DLD1 (cell line): ENCODE results near the gene CHST4.
"Not testable (repeated sequence)": the region's sequence is repeated elsewhere in the genome, so short reads cannot be mapped to it uniquely, and the experiment has no call there.

Experiments
- in situ Hi-C: cut with HindIII; loops from 2 replicates; pipeline ENCODE4 v1.10.0; 2017; ENCODE audit warnings: low sequenced_read_pairs

Gene CHST4

GRCh38 chr16:71526111-71526631 lies at the start of gene CHST4:
Gene CHST4 (plus strand): TSS chr16:71526426. CDS start chr16:71536678, 10,252 bp downstream.
- in situ Hi-C loops, result no loop called here

DNA sequence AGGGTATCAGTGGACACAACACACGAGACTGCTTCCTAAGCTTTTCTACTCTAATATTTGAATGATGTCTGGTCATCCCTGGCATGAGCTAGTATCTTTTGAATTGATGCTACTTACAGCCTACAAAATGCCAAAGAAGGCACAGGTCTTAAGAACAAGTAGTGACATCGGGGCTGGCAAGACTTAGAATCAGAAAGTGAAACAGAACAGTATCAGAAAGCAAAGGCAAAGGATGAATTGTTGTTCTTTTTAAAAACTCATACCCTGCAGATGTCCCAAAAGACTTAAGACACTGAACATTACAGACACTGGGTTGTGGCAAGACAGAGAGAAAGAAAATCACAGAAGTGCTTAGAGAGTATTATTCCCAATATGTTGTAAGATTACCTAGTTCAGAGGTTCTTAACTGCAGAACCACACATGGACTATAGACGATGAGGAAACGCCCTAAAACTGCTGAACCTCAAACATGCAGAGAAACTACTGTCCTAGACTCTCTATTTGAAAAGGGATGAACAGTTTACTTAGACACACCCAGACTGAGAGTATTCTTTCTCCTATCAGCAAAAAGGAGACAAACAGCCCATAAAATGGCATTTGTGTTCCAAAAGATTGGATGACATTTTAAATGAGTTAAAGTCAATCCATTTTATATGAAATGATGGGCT lies 49.6 kb upstream of the CHST4 start:
- in situ Hi-C loops, result no loop called here

DNA sequence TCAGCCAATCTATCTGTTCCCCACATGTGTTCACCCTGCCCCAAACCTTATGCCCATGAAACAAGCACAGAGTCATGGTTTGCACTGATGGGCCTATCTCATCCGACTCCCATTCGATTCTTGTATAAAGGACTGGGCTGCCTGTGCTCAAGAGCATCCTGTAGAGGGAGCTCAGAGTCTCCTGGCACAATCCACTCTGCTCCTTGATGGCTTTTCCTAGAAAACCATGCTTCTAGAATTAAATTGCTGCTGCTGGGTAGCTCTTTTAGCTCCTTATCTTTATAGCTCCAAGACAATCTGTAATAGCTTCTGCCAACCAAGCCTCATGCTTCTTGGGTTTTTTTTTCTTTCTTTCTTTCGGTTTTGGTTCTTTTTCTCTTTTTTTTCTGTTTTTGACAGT lies 46.8 kb upstream of the CHST4 start:
- in situ Hi-C loops, result no loop called here

- in situ Hi-C loops, result loop anchor here (10.0 kb wide), 1 partner anchor 74 kb away; no protein-coding TSS in a partner anchor
These were observed 45.3 kb upstream of the CHST4 start for GRCh38 chr16:71480956-71481355.

DNA sequence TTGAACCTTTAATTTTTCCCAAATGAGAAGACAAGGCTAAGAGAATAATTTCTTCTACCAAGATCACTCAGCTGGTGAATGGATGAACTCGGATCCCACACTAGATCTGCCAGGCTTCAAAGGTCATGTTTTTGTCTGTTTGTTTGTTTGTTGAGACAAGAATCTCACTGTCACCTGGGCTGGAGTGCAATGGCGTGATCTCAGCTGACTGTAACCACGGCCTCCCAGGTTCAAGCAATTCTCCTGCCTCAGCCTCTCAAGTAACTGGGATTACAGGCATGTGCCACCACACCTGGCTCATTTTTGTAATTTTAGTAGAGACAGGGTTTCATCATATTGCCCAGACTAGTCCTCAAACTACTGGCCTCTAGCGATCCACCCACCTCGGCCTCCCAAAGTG lies 43.7 kb upstream of the CHST4 start:
- in situ Hi-C loops, result loop anchor here (10.0 kb wide), 1 partner anchor 72 kb away; no protein-coding TSS in a partner anchor

DNA sequence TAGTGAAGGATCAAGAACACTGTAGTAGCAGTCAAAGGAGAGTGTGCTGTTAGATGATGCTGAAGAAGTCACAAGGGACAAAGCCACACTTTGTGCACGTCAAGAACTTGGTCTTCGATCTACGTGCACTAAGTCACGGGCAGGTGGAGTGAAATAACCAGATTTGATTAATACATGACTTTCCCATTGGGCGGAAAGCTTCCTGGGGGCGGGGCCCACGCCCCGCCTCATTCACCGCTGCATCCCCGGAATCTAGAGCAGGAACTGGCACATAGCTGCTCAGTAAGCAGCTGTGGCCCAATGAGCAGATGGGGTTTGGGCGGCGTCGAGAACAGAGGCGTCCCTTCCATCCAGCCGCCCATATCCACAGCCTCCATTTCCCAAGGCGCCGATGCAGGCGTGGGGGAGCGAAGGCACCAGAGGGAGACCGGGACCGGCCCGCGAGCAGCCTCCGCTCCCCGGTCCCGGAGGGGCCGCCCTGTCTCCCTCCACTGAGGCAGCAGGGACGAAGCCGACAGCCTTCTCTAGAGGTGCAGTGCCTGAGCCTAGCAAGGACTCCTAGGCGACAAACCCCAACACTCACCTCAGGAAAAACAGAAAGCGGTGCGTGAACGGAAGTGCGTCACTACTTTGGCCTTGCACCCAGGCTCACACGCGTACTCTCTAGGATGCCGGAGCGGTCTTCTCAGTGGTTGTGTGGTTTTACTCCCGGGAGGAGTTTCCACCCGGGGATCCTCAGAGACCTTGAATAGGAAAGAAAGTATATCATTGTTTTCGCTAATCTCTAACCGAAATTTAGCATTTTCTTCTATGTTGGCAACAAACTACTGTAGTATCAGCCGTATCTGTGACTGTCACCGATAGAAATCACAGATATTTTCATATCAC lies 42.0 kb upstream of the CHST4 start:
- in situ Hi-C loops, result loop anchor here (10.0 kb wide), 1 partner anchor 71 kb away; no protein-coding TSS in a partner anchor

- in situ Hi-C loops, result loop anchor here (10.0 kb wide), 1 partner anchor 66 kb away; no protein-coding TSS in a partner anchor
These were observed 37.1 kb upstream of the CHST4 start, which contains the start of gene ZNF19 for GRCh38 chr16:71489122-71489521. Gene ZNF19 (minus strand): TSS chr16:71489324. CDS start chr16:71482114, 7,210 bp downstream.

- in situ Hi-C loops, result no loop called here
These were observed 35.9 kb upstream of the CHST4 start for GRCh38 chr16:71490361-71490760.

GRCh38 chr16:71491054-71491453 lies 35.2 kb upstream of the CHST4 start:
- in situ Hi-C loops, result no loop called here

- in situ Hi-C loops, result no loop called here
These were observed 33.4 kb upstream of the CHST4 start for GRCh38 chr16:71492786-71493185.

DNA sequence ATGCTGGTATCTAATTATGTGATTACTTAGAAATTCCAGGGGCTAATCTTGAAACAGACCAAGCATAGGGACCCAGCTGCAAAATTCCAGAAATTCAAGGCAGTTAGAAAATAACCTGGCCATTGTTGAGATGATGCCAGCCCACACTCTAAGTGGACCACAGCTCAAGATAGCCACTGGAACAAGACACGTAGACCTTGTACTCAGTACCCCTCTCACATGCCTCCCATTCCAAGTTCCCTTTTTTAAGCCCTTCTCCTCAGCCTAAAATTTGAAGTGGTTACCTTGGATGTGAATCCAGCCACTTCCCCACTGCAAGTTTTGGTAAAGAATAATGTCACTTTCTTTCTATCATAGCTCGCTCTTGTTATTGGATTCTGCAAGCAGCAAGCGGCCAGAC lies 33.0 kb upstream of the CHST4 start:
- in situ Hi-C loops, result no loop called here

DNA sequence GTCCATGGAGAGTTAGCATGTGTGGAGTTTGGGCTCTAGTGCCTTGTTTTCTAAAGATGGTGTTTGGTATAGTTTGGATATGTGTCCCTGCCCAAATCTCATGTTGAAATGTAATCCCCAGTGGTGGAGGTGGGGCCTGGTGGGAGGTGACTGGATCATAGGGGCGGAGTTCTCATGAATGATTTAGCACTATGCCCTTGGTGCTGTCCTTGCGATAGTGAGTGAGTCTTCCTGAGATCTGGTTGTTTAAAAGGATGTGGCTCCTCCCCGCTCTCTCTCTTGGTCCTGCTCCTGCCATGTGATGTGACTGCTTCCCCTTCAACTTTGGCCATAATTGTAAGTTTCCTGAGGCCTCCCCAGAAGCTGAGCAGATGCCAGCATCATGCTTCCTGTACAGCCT lies 28.2 kb upstream of the CHST4 start:
- in situ Hi-C loops, result no loop called here

GRCh38 chr16:71499775-71500364 lies 26.4 kb upstream of the CHST4 start:
- in situ Hi-C loops, result no loop called here

GRCh38 chr16:71500964-71501363 lies 25.3 kb upstream of the CHST4 start:
- in situ Hi-C loops, result no loop called here

DNA sequence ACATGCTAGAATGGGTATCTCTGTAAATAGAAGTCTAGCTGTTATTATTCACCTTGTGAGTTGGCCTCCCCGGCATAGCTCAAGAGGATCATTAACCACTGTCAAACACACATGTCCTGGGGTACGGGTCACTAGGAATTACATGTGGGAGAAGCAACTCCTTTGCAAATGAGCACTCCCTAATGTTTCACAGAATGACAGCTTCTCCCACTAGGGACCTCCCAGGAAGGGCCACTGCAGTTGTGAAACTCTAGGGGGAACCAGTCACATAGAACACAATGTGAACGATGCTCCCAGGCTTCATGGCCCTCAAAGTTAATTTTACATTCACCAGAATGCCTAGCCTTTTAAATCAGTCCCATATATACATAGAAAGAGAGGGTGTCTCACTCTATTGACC lies 24.7 kb upstream of the CHST4 start:
- in situ Hi-C loops, result no loop called here

- in situ Hi-C loops, result not testable (repeated sequence)
These were observed 22.2 kb upstream of the CHST4 start for GRCh38 chr16:71504051-71504450.

GRCh38 chr16:71504901-71505300 lies 21.3 kb upstream of the CHST4 start:
- in situ Hi-C loops, result no loop called here

GRCh38 chr16:71507061-71507460 lies 19.2 kb upstream of the CHST4 start:
- in situ Hi-C loops, result no loop called here

DNA sequence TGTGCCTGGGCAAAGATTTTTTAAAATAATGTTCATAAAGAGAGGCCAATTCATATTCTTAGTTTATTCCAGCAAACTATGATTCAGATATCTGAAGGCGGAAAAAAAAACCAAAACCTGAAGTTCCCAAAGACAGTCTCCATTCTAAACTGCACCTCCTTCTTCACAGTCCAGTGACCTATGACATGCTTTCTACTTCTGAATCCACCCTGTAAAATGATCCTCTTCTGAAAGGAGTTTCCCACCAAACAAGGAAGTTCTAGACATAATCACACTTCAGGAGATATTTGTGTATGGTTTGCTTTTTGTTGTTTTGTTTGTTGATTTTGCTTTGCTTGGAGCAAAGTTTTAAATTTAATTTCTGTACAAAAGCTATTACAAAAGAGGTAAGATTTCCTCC lies 12.9 kb upstream of the CHST4 start:
- in situ Hi-C loops, result no loop called here

GRCh38 chr16:71514476-71514875 lies 11.8 kb upstream of the CHST4 start:
- in situ Hi-C loops, result no loop called here

- in situ Hi-C loops, result no loop called here
These were observed 11.2 kb upstream of the CHST4 start for GRCh38 chr16:71515026-71515425.
